Amniotic epithelial cell (primary cell): ENCODE results near the gene EIF2S2.

Experiments used
- DNase-seq: peaks from one replicate; pipeline ENCODE4 v3.0.0-alpha.2; 2010; ENCODE audit warnings: low read depth

The EIF2S2 gene

DNA sequence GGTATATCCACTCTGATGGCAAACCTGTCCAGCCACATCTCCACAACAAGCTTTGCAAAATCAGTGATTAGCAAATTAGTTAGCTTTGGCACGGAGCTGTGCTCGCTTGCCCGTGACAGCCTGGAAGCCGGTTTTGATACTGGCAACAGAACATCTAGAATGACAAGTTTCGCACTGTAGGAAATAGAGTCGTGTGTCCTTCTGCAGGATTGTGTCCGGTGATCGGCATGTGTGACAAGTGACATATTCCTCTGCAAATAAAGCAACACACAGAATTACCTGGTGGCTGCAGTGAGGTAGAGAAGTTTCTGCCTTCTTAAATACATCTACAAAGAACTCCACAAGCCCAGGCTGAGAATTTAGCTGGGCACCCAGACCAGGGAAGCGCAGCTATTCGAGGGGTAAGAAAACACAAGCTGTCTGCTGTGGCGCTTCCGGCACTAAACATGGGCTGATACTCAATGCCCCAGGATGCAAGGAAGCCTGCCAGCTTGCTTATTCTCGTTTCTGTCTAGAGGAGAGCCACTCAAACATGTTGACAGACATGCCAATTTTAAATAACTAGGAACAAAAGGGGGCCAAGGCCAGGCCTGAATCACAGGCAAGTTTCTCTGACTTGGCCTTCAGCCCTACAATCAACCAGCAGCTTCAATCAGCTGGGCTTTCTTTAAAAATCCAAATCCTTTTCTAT lies 22.2 kb downstream of the EIF2S2 start:
- no peak for DNase-seq

DNA sequence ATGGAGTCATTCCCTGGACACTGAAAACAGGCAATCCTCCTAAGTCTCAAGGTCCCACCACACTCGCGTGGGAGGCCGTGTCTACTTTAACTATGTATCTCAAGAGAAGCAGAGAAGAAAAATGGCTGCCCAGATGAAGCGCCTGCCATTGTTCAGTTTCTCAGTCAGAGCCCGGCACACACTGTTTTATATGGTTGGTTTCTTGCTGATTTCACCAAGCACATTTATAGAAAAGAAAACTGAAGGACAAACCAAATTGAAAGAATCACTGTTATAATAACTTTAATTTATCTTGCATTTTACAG lies 22.9 kb downstream of the EIF2S2 start:
- no peak for DNase-seq

DNA sequence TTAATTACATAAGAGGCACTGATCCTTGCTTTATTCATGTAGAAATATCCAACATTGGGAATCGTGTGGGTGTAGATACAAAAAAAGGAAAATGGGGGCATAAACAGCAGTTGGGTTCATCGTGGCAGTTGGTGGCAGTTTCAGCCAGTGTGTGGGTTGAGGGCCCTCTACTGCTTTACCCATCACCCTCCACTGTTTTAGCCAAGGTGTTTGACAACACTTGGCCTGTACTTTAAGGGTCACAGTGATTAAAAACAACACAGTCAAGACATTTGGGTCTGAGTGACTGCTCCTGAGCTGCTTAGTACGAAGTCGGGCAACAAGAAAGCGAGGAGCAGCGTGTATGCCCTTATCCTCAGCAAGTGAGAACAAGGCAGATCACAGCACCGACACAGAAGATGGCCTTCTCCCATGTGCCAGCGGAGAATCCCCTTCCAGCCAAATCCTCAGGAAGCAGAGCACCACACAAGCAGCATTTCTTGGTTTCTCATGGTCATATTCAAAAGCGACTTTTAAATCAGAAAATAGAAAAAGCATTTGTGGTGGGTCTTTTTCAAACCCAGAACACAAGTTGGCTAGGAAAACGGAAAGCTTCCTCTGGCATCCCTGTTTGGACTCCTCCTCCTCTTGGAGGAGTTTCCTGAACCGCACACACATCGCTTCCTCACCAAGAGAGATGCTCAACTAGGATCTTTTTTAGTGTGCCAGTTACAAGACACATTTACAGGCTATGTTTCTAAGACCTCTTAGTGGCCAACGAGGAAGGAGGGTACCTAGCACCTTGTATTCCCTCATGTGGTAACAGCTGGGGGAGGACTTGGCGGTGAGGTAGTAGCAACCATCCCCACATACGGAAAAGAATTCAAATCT lies 23.5 kb downstream of the EIF2S2 start:
- peak; percentile 52 for DNase-seq

DNA sequence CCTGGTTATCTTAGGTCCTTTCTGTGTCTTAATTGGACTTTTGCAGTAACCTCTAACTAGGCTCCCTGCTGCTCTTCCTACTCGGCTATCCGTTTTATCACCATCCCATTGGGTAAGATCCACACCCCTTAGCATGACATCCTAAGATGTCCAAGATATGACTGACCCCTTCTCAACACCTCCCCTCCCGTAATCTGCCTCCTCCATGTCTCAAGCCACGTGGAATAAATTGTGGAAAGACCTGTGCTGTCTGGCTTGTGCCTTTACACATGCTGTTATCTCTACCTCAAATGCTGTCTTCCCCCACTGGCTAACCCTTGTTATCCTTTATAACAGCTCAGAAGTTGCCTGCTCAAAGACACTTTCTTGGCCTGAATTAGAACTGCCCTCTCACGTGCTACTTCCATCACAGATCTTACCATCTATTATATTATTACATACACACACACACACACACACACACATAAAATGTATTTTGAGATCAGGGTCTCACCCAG lies 26.5 kb downstream of the EIF2S2 start:
- no peak for DNase-seq

DNA sequence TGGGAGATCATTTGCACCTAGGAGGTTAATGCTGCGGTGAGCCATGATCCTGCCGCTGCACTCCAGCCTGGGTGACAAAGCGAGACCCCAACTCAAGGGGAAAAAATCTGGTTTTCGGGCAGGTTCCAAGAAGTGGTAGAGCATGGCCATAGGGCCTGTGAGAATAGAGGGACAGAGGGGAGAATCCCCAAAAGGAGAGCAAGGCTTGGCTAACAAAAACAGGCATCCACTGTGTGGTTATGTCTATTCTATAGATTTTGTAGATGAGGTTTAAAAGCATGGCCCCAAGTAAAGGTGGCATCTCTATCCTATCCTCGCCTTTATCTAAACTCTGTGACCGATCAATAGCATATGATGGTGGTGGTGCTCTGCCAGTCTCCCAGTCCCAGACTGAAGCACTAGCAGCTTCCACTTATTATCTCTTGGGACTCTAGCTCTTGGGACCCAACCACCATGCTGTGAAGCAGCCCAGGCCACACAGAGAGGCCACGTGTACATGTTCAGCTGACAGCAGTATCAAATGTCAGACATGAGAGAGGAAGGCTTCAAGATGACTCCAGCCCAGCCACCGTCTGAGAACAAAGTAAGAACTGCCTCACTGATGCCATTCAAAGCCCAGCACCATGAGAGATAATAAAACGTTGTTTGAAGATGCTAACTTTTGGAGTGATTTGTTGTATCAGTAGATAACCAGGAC lies 27.7 kb downstream of the EIF2S2 start:
- DNase-seq, result no peak

DNA sequence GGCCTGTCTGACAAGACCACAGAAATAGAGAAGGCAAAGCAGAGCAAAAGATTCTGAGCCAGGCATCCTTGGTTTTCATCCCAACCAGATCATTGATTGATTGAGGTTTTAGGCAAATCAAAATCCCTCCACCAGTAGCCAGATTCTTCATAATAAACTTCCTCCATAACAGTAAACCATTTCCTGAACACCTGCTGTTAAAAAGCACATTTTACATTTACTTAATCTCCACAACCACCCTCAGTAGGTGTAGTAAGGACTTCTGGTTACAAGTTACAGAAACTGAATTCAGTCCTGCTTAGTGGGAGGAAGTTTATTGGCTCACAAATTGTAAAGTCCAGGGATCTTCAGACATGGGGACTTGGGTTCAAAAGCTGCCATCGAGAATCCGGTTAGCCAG lies 28.3 kb downstream of the EIF2S2 start:
- DNase-seq, result no peak

DNA sequence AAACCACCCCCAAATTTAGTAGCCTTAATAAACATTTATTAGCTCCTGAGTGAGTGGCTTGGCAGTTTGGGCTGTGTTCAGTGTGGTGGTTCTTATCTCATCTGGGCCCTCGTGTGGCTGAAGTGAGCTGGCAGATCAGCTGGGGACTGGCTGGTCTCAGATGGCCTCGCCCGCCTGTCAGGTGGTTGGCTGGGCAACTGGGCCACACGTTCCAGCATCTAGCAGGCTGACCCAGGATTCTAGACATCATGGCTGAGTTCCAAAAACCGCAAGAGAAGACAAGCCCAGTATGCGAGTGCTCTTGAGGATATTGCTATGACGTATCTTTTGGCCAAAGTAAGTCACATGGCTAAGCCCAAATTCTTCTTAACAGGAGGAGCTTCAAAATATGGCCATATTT lies 28.9 kb downstream of the EIF2S2 start:
- peak; percentile 73 for DNase-seq

DNA sequence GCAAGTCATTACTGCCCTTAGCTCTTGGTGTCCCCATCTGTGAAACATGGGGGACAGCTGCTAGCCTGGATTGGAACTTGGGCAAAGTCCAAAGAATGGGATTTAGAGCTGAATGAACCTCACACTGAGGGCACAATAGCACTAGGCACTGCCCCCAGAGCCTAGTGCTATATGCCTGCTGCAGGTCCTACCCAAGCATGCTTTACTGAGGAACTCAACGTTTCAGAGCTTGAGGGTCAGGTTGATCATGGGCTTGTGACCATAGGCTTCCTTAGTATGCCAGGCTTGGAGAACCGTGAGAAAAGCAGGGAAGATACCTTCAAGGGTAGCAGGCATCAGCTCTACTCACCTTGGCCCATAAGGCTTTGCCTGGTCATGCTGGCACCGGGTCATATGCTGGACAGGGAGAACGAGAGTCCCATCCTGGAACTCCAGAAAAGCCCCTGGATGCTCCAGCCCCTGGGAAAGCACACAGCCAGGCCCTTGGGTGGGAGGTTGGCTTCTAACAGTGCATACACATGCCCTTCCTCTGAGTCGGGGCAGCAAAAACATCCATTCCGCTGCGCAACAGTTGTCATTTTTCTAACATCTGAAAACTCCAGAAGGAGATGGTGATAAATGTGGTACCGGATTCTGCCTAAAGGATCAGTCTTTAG lies 29.7 kb downstream of the EIF2S2 start:
- DNase-seq, result no peak

DNA sequence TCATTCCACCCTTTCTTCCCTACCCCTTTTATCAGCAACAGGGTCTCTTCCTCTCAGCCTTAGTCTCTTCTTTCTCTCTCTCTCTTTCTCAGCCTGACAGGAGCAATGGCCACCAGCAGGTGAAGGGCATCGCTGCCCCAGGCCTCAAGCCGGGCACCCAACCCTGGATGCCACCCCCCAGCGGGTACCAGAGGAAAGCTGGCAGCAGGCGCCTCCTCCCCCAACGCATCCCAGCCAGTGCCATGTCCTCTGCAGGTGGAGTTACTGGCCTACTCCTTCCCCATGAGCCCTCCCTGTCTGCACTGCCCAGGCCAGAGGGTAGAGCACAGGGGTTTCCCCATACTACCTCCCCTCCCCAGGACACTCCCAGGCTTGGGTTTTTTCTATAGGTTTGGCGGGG lies 32.2 kb downstream of the EIF2S2 start:
- DNase-seq, result no peak

DNA sequence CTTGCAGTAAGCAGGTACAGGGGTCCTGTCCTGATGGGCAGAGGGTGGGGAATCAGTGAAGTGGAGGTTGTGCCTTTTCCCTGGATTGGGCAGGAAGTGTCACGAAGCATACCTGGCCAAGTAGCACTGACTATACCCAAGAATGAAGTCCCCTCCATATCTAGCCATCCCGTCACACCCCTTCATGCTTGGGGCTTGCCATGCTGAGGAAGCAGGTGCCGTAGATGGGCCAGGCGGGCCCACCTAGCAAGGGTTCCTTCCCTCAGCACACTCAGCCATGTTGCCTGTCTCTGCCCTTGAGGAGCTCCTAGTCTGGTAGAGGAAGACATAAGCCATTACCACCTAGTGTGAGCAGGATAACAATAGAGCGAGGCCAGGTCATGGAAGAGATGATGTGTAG lies 33.5 kb downstream of the EIF2S2 start:
- no peak for DNase-seq

DNA sequence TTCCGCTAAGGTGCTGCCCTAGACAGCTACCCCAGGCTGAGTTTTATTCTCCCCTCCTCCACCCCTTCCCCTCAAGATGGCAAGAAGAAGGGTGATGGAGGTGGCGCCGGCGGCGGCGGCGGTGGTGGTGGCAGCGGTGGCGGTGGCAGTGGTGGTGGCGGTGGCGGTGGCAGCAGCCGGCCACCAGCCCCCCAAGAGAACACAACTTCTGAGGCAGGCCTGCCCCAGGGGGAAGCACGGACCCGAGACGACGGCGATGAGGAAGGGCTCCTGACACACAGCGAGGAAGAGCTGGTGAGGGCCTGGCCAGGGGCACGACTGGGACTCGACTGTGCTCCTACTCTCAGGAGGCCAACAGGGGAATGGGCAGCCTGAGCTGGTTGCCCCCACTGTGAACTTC lies 35.1 kb downstream of the EIF2S2 start:
- DNase-seq, result no peak

DNA sequence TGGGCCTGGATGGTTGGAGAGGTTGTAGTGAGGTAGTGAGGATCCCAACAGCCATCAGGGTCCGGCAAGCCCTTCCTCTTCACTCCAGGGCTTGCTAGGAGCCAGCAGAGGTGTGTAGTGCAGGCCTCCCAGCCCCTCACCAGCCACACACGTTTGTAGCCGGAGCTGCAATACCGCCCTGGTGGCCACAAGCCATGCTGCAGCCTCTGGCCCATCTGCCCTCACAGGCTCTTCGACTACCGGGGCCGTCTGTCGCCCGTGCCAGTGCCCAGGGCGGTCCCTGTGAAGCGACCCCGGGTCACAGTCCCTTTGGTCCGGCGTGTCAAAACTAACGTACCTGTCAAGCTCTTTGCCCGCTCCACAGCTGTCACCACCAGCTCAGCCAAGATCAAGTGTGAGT lies 36.4 kb downstream of the EIF2S2 start:
- DNase-seq, result no peak

DNA sequence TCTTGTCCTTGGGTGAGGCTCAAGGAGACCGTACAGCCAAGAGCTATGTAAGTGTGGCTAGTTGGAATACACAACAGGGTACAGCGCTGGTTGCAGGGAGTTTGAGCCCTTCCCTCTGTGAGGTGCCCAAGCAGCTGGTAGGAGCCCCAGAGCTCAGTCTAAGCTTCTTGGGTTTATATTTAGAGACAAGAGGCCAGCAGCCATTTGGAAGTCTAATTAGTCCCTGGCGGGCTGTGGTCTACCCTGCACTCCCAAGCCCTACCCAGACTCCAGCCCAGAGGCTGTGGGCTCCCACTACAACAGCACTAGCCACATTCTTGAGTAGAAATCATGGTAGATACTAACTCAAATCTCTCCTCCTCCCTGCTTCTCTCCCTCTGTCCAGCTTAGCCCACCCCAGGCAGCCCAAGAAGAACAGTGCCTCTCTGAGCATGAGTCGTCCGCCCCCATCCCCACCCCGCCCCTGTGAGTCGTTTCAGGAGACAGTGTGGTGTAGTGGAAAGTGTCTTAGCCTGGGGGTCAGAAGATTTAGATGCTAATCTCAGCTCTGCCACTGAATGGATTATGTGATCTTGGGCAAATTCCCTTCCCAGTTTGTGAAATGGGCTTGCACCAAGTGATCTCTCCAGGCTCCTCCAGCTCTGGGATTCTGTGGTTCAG lies 37.8 kb downstream of the EIF2S2 start:
- DNase-seq, result no peak

DNA sequence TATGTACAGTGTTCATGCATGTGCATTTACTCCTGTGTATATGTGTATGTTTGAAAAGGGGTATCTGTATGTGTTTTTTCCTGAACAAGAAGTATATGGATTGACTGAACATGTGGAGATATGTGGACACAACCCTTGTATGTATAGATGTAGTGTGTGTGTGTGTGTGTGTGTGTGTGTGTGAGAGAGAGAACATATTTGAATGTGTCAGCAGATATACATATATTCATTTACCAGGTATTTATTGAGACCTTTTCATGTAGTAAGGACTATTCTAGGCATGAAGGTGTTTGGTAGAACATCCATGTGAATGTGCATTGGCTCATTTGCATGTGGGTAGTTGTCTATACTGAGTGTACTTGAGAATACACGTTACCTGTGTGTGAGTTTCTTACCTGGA lies 39.3 kb downstream of the EIF2S2 start:
- DNase-seq, result no peak

DNA sequence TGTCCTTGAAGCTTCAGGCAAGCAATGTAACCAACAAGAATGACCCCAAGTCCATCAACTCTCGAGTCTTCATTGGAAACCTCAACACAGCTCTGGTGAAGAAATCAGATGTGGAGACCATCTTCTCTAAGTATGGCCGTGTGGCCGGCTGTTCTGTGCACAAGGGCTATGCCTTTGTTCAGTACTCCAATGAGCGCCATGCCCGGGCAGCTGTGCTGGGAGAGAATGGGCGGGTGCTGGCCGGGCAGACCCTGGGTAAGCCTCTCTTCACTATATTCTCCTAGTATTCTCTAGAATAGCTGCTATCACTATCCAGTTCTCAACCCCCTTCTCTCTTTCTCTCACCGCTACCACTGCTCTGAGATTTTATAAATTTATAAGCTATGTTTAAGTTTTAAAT lies 40.0 kb downstream of the EIF2S2 start:
- no peak for DNase-seq

DNA sequence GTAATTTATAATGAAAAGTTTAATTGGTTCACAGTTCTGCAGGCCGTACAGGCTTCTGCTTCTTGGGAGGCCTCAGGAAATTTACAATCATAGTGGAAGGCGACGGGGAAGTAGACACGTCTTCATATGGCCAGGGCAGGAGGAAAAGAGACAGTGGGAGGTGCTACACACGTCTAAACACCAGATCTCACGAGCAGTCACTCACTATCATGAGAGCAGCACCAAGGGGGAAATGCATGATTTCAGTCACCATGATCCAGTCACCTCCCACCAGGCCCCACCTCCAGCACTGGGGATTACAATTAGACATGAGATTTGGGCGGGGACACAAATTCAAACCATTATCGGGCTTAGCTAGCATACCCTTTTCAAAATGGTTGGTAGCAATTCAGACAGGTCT lies 41.2 kb downstream of the EIF2S2 start:
- DNase-seq, result no peak

DNA sequence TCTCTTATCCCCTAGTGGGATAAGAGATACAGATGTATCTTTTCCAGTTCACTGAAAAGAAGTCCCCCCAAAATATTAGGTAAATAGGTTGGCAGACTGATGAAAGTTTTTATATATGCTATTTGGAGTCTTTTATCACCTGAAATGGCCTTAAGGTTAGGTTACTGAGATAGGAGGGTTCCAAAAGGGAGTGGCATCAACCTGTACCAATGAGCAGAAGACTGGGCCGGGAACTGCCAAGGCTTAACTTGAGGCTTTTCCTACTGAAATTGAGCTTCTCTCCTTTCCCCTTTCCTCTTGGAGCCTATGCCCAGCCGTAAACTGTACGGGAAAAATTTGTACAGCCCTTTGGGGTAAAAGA lies 42.0 kb downstream of the EIF2S2 start:
- DNase-seq, result no peak

DNA sequence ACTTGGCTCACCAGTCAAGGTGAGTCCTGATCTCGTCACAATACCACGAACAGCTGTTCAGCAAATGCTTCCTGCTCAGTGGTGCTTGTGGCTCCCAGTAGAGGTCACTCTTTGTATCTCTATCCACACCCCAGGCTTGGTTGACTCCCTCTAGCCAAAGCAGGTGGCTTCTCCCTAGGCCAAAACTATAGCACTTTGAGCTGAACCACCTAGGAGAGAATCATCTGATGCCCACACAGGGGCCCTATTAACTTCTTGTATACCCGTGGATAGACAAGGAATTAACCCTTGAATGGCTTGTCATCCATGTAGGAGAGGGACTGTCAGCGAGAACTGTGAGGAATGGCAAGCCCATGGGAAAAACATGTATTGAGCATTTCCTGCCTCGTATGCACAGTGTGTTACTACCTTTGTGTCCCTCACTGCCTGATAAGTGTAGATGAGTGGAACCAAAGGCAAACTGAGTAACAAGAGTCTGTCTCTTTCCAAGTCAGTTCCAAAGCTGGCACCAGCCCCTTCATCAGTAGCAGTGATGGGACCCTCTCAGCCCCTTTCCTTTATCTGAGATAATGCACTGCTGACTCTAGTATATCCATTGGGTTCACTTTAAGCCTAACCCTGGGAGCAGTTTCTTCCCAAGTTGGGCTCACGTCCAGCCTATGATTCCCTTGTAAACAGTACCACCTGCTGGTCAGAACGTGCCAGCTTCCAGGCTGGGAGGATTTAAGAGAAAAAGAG lies 42.5 kb downstream of the EIF2S2 start:
- peak; percentile 75 for DNase-seq

DNA sequence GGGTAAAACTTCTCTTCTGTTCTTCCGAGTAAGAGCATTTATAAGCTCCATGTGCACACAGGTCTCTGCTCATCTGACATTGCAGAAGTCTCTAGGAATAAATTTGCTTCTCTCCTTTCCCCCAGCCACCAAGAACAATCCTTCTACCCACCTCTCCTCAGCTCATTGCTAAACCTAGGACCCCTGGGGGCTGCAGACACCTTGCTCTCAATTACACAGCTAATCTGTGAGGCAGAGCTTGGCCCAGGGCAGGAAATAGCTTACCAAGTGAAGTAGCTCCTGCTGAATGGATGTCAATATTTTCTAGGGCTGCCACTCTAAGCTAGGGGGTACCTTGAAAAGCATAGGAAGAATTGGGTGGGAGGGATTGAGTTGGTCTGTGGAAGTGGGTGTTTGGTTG lies 44.0 kb downstream of the EIF2S2 start:
- no peak for DNase-seq

DNA sequence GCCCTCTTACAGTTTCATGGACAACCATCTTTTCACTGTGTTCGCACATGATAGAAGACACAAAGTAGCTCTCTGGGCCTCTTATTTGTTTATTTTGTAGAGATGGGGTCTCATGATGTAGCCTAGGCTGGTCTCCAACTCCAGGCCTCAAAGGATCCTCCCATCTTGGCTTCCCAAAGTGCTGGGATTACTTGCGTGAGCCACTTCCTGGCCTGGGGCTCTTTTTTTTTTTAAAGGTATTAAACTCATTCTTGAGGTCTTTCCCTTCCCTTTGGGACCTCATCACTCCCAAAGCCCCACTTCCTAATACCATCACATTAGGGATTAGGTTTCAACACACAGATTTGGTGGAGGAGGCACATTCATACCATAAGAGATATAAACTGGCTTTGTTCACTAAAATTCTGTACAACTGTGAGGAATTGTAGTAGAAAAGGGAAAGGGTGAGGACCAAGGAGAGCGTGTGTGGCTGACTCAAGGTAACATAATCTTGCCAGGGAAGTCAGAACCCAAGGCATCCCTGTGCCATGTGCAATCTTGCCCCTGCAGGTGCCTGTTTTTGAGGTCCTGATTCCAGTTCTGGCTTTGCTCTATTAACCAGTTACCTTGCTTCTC lies 45.5 kb downstream of the EIF2S2 start:
- no peak for DNase-seq

DNA sequence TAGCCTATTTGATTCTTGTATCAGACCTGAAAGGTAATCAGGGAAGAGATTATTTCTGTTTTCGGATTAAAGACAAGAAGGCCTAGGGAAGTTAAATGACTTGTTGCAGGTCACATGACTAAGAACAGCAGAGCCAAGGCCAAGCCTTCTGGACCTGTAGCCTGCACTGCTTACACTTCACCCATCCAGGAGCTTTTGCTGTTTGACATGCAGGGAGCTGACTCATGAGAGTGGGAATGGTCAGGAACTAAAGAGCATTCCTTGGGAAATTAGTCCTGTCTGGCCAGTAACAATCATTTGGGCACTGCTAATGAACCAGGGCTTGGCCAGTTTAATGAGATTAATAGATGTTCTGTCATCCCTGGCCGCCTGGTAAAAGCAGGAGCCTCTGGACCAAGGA lies 46.8 kb downstream of the EIF2S2 start:
- DNase-seq, result peak; percentile 88
